Endothelial cell (in vitro differentiated cells): ENCODE measurements around the gene CBL. TPM values are rescaled to one million over a fixed set of nuclear protein-coding genes. Genes with fewer than 3 reads are reported as not detected.

Experiments
- DNase-seq: peaks from one replicate; pipeline ENCODE4 v3.0.0; 2021; ENCODE audit warnings: low spot score
- H3K27ac Mint-ChIP-seq: one replicate; pipeline ENCODE4 v1.8.0; 2021; ENCODE audit warnings: mixed read lengths, inconsistent platforms; ENCODE audit not compliant: unreplicated experiment
- H3K27me3 Mint-ChIP-seq: one replicate; pipeline ENCODE4 v1.8.0; 2021; ENCODE audit warnings: mild to moderate bottlenecking, moderate library complexity, mixed read lengths, inconsistent platforms; ENCODE audit not compliant: unreplicated experiment
- H3K36me3 Mint-ChIP-seq: one replicate; pipeline ENCODE4 v1.8.0; 2021; ENCODE audit warnings: mild to moderate bottlenecking, low read depth, mixed read lengths, inconsistent platforms; ENCODE audit not compliant: unreplicated experiment
- H3K4me1 Mint-ChIP-seq: one replicate; pipeline ENCODE4 v1.8.0; 2021; ENCODE audit warnings: mild to moderate bottlenecking, mixed read lengths, inconsistent platforms; ENCODE audit not compliant: unreplicated experiment
- H3K4me3 Mint-ChIP-seq: one replicate; pipeline ENCODE4 v1.8.0; 2021; ENCODE audit warnings: mild to moderate bottlenecking, mixed read lengths, inconsistent platforms; ENCODE audit not compliant: unreplicated experiment
- H3K9me3 Mint-ChIP-seq: one replicate; pipeline ENCODE4 v1.8.0; 2021; ENCODE audit warnings: mixed read lengths, inconsistent platforms; ENCODE audit not compliant: unreplicated experiment
- total RNA-seq: library from RNA; stranded (reverse); fragmentation: NEBNext Ultra II Directional; extraction: Animal tissue kit (Norgen Biotek cat#: 25700); gene quantifications from one replicate; pipeline ENCODE4 v1.2.1, GENCODE V29; 2021; ENCODE audit not compliant: unreplicated experiment
- TF ChIP-seq, protein P1 (sequence below): fragments of 200-600 bp; sonication (generic); IDR thresholded peaks from one replicate; pipeline ENCODE4 v1.5.0; 2021; ENCODE audit warnings: antibody characterized with exemption; ENCODE audit not compliant: unreplicated experiment

The CBL gene
- total RNA-seq, 1 donor from 2014 or later: 47.5 TPM

DNA sequence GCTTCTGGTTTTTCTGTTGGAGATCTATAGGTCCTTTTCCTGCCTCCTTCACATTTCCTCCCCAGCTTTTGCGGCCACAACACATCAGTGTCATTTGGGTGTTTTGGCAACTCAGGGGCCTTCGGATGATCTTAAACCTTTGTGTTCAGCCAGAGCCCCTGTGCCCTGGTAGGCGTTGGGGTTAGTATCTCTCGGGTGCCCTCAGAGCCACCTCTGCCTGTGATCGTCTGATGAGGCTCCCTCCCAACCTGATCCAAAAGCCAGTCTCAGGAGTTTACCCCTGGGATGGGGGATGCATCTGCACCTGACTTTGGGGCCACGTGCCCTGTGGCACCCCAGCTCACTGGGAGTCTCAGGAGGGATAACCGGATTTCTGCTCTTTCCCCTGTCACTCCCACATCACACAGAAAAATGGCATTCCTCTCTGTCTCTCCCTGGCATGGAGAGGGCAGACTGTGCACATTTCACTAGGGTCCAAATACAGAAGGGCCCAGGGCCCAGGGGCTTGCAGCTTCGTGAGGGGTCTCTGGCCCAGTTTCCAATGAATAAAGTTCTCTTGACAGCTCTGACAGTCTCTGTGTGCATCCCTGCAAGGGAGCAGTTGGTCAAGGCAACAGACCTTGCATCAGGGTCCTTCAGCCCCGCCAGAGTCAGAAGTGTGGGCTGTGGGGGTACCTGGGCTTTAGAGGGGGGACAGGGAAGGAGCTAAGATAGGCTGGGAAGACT, 130.8 kb downstream of the CBL start:
- Mint-ChIP-seq H3K9me3 (no peaks in the 10 kb centered on the region), H3K36me3 (no peaks in the 10 kb centered on the region), H3K4me1 (peaks cover 43% of the 10 kb centered on the region), H3K27ac (no peak overlapping the region), H3K27me3 (peaks cover 12% of the 10 kb centered on the region), H3K4me3 (peak overlapping the region; percentile 56)
- TF ChIP-seq, protein P1, sequence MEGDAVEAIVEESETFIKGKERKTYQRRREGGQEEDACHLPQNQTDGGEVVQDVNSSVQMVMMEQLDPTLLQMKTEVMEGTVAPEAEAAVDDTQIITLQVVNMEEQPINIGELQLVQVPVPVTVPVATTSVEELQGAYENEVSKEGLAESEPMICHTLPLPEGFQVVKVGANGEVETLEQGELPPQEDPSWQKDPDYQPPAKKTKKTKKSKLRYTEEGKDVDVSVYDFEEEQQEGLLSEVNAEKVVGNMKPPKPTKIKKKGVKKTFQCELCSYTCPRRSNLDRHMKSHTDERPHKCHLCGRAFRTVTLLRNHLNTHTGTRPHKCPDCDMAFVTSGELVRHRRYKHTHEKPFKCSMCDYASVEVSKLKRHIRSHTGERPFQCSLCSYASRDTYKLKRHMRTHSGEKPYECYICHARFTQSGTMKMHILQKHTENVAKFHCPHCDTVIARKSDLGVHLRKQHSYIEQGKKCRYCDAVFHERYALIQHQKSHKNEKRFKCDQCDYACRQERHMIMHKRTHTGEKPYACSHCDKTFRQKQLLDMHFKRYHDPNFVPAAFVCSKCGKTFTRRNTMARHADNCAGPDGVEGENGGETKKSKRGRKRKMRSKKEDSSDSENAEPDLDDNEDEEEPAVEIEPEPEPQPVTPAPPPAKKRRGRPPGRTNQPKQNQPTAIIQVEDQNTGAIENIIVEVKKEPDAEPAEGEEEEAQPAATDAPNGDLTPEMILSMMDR: no peak
- DNase-seq: no peak

DNA sequence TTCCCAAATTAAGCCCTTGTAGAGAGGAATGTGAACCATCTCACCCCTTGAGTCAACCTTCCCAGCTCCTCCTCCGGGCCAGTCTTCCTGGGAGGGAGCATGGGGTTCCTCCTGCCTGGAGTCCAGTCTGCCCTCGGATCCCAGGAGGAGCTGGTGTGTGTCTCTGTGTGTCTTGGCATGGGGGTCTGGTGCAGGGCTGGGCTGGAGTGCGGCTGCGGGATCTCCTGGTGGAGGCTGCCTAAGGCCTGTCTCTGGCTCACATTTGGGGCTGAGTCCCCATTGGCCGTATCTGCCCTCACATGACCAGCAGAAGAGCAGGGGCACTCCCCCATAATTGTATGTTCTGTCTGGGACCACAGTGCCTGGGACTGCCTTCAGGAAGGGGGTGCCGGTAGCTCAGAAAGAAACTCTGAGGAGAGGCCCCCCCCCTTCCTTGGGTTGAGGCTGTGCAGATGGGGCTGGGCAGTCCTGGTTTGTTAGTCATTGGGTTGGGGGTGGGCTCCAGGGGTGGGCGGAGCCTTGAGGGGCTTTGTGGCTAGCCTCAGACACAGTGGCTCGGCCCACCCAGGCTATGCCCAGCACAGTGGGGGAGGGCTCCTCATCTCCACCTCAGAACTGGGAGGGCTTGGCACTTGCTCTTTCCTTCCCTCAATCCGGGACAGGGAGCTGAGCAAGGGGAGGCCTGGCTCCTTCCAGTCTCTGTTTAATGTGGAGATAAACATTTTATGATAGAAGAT, 131.6 kb downstream of the CBL start:
- no peak overlapping the region for H3K27ac Mint-ChIP-seq
- no peak for DNase-seq
- no peaks in the 10 kb centered on the region for H3K36me3 Mint-ChIP-seq
- peaks cover 43% of the 10 kb centered on the region for H3K4me1 Mint-ChIP-seq
- no peaks in the 10 kb centered on the region for H3K9me3 Mint-ChIP-seq
- peaks cover 12% of the 10 kb centered on the region for H3K27me3 Mint-ChIP-seq
- H3K4me3 Mint-ChIP-seq: no peak overlapping the region
- TF ChIP-seq, protein P1: no peak

DNA sequence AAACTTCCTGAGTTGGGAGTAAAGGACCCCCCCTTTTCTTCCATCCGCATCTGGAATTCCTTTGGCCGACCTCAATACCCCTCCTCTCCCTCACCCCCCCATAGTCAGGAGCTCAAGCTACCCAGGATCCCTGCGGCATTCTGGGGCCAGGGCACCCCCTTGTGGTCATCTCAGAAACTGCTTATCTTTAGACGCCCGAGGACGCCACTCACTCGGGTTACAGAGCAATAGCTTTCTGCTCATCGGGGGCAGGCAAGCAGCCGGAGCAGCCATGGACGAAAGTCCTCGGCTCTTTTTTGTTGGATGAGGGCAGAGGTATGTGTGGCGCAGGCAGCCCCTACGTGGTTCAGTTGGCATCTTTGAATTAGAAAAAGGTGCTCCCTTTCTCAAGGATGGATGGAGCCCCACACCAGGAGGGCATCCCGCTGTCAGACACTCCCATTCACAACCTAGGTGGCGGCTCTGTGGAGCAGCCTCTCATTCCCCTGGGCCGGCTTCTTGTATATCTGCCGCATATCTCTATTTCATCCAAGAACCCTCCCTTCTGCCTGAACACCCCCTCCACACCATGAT, 132.3 kb downstream of the CBL start:
- H3K4me1 Mint-ChIP-seq: peaks cover 45% of the 10 kb centered on the region
- TF ChIP-seq, protein P1: peak; percentile 89
- DNase-seq: peak; percentile 83
- H3K27ac Mint-ChIP-seq: no peak overlapping the region
- no peaks in the 10 kb centered on the region for H3K9me3 Mint-ChIP-seq
- H3K27me3 Mint-ChIP-seq: peaks cover 17% of the 10 kb centered on the region
- no peaks in the 10 kb centered on the region for H3K36me3 Mint-ChIP-seq
- H3K4me3 Mint-ChIP-seq: no peak overlapping the region

DNA sequence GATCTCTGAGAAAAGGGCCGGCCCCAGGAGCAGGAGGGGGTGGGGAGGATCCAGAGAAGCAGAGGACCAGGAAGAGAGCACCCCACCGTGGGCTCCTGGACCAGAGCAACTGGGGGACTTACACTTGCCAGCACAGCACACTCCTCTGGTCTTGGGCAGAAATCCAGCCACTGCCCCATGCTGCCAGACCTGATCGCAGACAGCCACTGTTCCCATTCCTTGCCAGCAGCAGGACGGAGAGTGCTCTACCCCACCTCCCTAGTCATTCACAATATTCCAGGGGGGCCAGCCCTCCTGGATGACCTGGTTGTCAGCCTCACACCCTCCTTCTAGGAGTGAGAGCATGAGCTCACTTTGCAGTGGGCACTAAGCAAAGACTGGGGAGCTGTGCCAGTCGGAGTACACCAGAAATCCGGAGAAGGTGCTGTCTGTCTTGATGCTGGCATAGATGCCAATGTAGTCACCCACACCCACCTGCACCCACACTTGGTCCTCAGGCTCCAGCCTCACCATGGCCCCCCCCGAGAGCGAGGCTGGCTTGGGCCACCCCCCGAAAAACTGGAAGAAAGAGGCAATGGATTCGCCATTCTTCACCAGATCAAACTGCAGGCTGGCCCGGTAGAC, 132.9 kb downstream of the CBL start:
- Mint-ChIP-seq H3K9me3 (no peaks in the 10 kb centered on the region), H3K36me3 (no peaks in the 10 kb centered on the region), H3K4me1 (peaks cover 48% of the 10 kb centered on the region), H3K27ac (no peak overlapping the region), H3K4me3 (peak overlapping the region; percentile 37), H3K27me3 (peaks cover 19% of the 10 kb centered on the region)
- no peak for DNase-seq
- TF ChIP-seq, protein P1: no peak
